ENCODE measurements around the gene POLR1G. TPM values are rescaled to one million over a fixed set of nuclear protein-coding genes. Genes with fewer than 3 reads are reported as not detected.
A peak's percentile ranks its signal among the peaks of the same experiment; 100 is the strongest.

POLR1G gene
- total and polyA plus RNA-seq, 9 of the 15 experiments (the other 6 are each of a cell fraction or from before 2014, with no cell fraction given): 3.0 to 50.1 (median 27.4) TPM

GRCh38 chr19:45444318-45445041 lies 38.0 kb downstream of the POLR1G start (continued):
- no peak for TF ChIP-seq DEAF1 (CRISPR knock-in tag; IDR thresholded peaks at IDR 0.05)
- peak; percentile 89 for TF ChIP-seq RB1 (IDR thresholded peaks at IDR 0.05; ENCODE audit: low read depth)
- TF ChIP-seq, protein P1, sequence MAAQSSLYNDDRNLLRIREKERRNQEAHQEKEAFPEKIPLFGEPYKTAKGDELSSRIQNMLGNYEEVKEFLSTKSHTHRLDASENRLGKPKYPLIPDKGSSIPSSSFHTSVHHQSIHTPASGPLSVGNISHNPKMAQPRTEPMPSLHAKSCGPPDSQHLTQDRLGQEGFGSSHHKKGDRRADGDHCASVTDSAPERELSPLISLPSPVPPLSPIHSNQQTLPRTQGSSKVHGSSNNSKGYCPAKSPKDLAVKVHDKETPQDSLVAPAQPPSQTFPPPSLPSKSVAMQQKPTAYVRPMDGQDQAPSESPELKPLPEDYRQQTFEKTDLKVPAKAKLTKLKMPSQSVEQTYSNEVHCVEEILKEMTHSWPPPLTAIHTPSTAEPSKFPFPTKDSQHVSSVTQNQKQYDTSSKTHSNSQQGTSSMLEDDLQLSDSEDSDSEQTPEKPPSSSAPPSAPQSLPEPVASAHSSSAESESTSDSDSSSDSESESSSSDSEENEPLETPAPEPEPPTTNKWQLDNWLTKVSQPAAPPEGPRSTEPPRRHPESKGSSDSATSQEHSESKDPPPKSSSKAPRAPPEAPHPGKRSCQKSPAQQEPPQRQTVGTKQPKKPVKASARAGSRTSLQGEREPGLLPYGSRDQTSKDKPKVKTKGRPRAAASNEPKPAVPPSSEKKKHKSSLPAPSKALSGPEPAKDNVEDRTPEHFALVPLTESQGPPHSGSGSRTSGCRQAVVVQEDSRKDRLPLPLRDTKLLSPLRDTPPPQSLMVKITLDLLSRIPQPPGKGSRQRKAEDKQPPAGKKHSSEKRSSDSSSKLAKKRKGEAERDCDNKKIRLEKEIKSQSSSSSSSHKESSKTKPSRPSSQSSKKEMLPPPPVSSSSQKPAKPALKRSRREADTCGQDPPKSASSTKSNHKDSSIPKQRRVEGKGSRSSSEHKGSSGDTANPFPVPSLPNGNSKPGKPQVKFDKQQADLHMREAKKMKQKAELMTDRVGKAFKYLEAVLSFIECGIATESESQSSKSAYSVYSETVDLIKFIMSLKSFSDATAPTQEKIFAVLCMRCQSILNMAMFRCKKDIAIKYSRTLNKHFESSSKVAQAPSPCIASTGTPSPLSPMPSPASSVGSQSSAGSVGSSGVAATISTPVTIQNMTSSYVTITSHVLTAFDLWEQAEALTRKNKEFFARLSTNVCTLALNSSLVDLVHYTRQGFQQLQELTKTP (IDR thresholded peaks at IDR 0.05; ENCODE audit: low read depth in 1 of 2, partially characterized antibody in 2 of 2): no peak
- TF ChIP-seq TCF7 (IDR thresholded peaks at IDR 0.05; ENCODE audit: borderline replicate concordance): no peak
- TF ChIP-seq MEF2A (IDR thresholded peaks at IDR 0.05; ENCODE audit: control insufficient read depth, low read depth, low read length): no peak
- TF ChIP-seq GTF2B (IDR thresholded peaks at IDR 0.05; ENCODE audit: extremely low read depth, insufficient read length): no peak
- TF ChIP-seq KDM5B (IDR thresholded peaks at IDR 0.05; ENCODE audit: insufficient replicate concordance, low read depth, low read length): peak; percentile 62
- TF ChIP-seq, protein P2, sequence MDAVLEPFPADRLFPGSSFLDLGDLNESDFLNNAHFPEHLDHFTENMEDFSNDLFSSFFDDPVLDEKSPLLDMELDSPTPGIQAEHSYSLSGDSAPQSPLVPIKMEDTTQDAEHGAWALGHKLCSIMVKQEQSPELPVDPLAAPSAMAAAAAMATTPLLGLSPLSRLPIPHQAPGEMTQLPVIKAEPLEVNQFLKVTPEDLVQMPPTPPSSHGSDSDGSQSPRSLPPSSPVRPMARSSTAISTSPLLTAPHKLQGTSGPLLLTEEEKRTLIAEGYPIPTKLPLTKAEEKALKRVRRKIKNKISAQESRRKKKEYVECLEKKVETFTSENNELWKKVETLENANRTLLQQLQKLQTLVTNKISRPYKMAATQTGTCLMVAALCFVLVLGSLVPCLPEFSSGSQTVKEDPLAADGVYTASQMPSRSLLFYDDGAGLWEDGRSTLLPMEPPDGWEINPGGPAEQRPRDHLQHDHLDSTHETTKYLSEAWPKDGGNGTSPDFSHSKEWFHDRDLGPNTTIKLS (IDR thresholded peaks at IDR 0.05; ENCODE audit: borderline replicate concordance, low read depth): no peak
- TF ChIP-seq RFX7 (CRISPR knock-in tag; IDR thresholded peaks at IDR 0.05): no peak
- TF ChIP-seq KAT7 (CRISPR knock-in tag; IDR thresholded peaks at IDR 0.05; ENCODE audit: borderline replicate concordance): peak; percentile 47; the same call in 1 of the 2 replicates
- TF ChIP-seq PTBP1 (IDR thresholded peaks at IDR 0.05; ENCODE audit: low read depth, low read length): no peak
- TF ChIP-seq, protein P3, sequence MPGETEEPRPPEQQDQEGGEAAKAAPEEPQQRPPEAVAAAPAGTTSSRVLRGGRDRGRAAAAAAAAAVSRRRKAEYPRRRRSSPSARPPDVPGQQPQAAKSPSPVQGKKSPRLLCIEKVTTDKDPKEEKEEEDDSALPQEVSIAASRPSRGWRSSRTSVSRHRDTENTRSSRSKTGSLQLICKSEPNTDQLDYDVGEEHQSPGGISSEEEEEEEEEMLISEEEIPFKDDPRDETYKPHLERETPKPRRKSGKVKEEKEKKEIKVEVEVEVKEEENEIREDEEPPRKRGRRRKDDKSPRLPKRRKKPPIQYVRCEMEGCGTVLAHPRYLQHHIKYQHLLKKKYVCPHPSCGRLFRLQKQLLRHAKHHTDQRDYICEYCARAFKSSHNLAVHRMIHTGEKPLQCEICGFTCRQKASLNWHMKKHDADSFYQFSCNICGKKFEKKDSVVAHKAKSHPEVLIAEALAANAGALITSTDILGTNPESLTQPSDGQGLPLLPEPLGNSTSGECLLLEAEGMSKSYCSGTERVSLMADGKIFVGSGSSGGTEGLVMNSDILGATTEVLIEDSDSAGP (CRISPR knock-in tag; IDR thresholded peaks at IDR 0.05): no peak
- TF ChIP-seq MIER1 (IDR thresholded peaks at IDR 0.05; ENCODE audit: low read depth): no peak
- TF ChIP-seq NCOR1 (IDR thresholded peaks at IDR 0.05): peak; percentile 60
- 0 out of 2 replicates have a peak, but pooled peaks have one; percentile 26 for TF ChIP-seq CHCHD3 (CRISPR knock-in tag; IDR thresholded peaks at IDR 0.05)
- no peak for TF ChIP-seq TFAM (CRISPR knock-in tag; conservative IDR thresholded peaks at IDR 0.05)
- TF ChIP-seq NFIC (IDR thresholded peaks at IDR 0.05): no peak
- TF ChIP-seq GABPB2 (CRISPR knock-in tag; conservative IDR thresholded peaks at IDR 0.05): no peak

All from K562 (cell line).